T47D (cell line): ENCODE measurements around the gene TMC6.
A peak's percentile ranks its signal among the peaks of the same experiment; 100 is the strongest.

Source experiments
- DNase-seq, 2 experiments: peaks; one replicate each; pipeline versions ENCODE4 v3.0.0 to v3.0.0-alpha.2; 2011 to 2012; ENCODE audit warnings: low read depth in 1 of 2, low spot score in 1 of 2
- JUND ChIP-seq: IDR thresholded peaks from 2 replicates; pipeline ENCODE4 v1.6.1; 2012; ENCODE audit warnings: low read depth
- in situ Hi-C: cut with HindIII; loops from 2 replicates; pipeline ENCODE4 v1.10.0; 2016; ENCODE audit warnings: low sequenced_read_pairs, low pct_unique_long_range_greater_than_20kb

The TMC6 gene

DNA sequence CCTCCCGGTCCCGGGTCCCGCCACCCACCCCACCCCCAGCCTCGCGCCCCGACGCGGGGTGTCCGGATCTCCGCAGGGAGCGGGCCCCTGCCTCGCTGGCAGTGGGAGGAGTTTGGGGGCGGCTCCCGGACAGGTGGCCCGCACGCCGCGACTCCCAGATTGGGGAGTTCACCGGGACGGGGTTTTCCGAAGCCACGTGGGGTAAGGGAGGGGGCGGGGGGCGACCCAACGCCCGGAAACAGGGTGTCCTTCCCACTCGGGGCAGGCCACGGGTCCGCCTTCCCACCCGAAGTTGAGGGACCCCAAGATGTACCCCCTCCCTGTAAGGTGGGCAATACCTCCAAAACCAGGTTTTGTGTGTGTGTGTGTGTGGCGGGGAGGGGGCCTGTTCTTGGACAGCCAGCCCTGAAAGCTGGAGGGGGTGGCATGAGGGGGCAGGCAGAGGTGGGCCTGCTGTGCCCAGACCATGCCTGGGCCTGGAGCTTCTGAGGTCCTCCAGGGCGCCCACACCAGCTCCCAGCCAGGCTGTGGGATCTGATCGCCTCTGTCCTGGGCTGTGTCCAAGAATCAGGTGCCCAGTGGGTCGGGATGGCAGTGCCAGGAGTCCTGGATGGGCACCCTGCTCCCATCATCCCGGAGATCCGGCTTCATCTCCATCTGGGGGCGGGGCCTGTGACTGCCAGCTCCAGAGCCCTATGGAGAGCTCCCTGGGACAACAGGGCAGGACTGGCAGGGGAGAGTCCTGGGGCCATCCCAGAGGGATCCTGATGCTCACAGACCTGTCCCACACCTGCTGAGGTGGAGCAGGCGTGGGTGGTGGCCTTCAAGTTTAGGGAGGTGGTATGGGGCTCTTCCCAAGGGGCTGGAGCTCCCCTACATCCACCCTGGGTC is 40.6 kb upstream of the TMC6 start:
- no peak for TF ChIP-seq JUND
- in situ Hi-C loops = no loop called here
- peak; percentile 95 to 96 for DNase-seq

DNA sequence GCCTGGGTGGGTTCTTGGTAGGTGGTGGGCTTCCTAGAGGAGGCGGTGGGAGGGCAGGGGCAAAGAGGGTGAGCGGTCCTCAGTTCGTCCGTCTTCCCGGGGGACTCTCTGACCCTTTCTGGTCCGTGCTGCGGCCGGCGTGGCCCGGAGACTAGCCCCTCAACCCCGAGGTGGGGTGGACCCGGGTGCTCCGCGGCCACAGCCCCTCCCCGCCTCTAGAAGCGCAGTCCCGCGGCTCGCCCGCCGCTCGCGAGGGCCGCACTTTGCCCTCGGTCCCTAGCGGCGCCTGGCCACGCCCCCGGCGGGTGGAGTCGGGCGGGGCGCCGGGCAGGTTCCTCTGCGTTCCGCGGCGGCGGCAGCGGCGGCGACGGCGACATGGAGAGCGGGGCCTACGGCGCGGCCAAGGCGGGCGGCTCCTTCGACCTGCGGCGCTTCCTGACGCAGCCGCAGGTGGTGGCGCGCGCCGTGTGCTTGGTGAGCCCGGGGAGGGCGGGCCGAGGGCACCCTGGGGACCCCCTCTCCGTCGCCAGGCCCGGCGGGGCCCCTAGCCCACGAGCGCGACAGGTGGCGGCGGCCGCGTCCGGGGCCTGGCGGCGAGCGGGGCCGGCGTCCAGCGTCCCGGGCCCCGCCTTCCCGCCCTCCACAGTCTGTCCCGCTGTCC is 39.8 kb upstream of the TMC6 start, which contains the start of gene SYNGR2:
TSS of gene SYNGR2 (plus strand) at position 340 of the 661 bp plus-strand sequence. CDS start at position 376, 36 bp downstream.
- in situ Hi-C loops = no loop called here
- TF ChIP-seq JUND = no peak
- DNase-seq = peak; percentile 92 to 94

DNA sequence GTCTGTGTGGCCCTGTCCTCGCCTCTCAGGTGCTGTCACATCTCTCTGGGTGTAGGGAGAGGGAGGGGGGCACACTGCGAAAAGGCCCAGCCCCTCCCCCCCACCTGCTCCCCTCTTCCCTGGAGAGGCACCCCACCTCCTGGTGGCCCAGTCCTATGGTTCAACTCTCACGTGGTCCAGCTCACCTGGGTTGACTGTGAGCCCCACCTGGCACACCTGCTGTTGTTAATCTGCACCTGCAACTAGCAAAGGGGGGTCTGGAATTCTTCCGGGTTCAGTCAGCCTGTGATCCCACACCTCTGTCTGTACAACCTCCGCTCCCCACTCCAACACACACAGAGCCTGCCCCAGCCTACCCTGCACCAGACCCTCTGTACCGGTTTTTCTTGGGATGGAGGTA is 37.9 kb upstream of the TMC6 start:
- in situ Hi-C loops = no loop called here
- TF ChIP-seq JUND = no peak
- no peak for DNase-seq

DNA sequence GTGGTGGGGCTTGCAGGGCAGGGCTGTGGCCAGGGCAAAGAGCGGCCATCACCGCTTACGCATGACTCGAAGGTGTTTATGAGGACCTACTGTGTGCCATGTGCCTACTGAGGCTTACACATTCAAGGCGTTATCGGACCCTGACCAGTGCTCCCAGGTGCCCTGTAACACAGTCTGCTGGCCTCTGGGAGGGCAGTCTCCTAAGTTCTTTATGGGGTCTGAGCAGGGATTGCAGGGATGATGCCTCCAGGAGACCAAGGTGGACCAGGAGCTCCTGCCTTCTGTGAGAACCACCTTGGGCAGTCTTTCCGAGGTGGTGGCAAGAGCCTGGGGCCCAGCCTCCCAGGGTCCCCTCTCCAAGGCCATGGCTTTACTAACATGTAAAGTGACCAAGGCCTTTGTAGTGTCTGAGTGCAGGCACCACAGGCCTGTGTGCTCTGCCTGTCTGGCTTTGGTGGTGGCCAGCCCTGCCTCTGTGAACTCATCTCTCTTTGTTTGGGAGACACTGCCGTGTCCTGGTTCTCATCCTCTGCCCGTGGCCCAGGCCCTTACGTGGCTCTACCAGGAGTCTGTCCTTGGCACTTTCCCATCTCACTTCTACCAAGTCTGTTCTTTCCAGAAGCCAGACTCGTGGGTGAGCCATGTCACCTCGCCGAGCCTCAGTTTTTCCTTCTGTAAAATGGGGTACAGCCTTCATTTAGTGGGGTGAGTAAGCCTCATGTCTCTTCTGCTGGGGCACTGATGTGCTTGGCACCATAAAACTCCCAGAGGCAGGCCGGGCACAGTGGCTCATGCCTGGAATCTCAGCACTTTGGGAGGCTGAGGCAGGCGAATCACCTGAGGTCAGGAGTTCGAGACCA is 36.4 kb upstream of the TMC6 start:
- no peak for TF ChIP-seq JUND
- in situ Hi-C loops = no loop called here
- no peak for DNase-seq

DNA sequence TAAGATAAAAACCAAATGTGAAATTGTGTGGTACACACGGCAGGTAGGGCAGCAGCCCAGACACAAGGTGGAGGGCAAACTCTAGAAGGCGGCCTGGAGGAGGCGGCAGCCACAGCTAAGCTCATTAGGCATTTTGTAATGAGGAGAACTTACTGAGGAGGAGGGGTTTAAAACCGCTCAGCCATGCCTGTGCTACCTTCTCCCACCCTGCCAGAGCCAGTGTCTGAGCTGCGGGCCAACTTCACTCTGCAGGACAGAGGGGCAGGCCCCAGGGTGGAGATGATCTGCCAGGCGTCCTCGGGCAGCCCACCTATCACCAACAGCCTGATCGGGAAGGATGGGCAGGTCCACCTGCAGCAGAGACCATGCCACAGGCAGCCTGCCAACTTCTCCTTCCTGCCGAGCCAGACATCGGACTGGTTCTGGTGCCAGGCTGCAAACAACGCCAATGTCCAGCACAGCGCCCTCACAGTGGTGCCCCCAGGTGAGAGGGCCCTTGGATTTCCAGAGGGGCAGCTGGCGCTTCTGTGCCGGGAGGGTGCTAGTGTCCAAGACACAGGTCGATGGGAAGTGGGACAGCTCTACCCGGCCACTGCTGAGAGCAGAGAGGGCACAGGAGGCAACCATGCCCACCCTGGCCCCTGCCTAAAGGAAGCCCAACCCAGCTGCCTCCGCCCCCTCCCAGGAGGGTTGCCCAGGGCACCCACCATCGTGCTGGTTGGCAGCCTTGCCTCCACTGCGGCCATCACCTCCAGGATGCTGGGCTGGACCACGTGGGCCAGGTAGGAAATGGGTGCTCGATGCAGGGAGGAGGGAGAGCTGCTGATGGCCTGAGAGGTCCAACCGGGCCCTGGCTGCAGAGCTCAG is 35.6 kb upstream of the TMC6 start:
- no peak for TF ChIP-seq JUND
- in situ Hi-C loops = no loop called here

DNA sequence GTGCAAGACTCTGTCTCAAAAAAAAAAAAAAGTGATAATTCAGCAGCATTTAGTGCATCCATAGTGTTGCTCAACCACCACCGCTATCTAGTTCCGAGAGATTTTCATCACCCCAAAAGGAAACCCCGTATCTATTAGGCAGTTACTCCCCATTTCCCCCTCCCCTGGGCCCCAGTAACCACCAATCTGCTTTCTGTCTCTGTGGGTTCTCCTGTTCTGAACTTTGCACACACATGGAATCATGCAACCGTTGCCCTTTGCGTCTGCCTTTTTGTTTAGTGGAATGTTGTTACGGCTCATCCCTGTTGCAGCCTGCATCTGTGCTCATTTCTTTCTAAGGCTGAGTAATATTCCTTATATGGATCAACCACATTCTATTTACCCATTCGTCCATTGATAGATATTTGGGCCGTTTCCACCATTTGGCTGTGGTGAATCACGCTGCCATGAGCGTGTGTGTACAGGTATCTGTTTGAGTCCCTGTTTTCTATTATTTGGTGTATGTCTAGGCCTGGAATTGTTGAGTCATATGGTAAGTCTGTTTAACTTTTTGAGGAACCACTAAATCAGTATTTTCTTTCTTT is 31.1 kb upstream of the TMC6 start:
- in situ Hi-C loops = no loop called here
- no peak for DNase-seq
- no peak for TF ChIP-seq JUND

More for the DNA sequence above, 35.6 kb upstream of the TMC6 start:
- DNase-seq = no peak

DNA sequence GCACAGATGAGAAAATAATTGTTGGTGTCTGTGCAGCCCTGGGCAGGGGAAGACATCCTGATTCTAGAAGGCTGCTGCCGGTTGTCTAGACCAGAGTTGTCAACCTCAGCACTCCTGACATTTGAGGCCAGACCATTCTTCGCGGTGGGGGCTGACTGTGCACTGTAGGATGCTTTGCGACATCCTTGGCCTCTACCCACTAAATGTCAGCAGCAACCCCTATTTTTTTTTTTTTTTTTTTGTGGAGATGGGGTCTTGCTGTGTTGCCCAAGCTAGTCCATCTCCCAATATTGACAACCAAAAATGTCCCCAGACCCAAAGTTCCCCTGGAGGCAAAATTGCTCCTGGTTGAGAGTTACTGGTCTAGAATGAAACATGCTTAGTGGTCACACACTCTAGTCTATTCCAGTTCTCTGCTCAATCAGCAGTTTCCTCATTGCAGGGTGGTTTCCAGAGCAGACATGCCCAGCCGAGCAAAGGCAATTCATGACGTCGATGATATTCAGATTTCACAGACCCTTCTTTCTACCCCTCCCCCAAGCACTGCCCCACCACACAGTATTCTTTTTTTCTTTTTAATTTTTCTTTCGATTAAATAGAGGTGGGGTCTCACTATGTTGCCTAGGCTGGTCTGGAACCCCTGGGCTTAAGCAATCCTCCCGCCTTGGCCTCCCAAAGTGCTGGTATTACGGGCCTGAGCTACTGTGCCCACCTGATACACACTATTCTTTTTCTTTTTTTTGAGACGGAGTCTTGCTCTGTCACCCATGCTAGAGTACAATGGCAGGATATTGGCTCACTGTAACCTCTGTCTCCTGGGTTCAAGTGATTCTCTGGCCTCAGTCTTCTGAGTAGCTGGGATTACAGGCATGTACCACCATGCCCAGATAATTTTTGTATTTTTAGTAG is 26.6 kb upstream of the TMC6 start:
- in situ Hi-C loops = no loop called here
- DNase-seq = no peak

DNA sequence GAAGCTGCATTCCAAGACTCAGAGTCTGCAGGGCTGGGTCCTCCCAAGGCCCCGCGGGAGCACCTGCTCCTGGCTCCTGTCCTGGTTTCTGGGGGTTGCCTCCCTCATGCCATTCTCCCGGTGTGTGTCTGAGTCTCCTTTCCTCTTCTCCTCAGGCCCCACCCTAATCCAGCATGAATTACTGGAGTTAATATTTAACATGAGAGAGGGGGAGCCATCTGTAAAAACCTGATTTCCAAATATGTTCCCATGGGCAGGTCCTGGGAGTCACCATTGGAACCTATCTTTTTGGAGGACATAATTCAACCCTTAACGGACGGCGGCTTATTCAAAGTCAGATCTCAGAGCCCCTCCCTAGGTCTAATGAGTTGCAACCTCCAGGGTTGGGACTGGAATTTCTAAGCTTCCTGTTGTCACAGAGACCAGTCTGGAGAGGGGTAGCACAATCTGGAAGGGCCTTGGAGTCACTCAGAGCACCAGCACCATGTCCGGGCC is 23.0 kb upstream of the TMC6 start:
- in situ Hi-C loops = no loop called here
- DNase-seq = no peak
- TF ChIP-seq JUND = no peak

More for the DNA sequence above, 26.6 kb upstream of the TMC6 start:
- no peak for TF ChIP-seq JUND

DNA sequence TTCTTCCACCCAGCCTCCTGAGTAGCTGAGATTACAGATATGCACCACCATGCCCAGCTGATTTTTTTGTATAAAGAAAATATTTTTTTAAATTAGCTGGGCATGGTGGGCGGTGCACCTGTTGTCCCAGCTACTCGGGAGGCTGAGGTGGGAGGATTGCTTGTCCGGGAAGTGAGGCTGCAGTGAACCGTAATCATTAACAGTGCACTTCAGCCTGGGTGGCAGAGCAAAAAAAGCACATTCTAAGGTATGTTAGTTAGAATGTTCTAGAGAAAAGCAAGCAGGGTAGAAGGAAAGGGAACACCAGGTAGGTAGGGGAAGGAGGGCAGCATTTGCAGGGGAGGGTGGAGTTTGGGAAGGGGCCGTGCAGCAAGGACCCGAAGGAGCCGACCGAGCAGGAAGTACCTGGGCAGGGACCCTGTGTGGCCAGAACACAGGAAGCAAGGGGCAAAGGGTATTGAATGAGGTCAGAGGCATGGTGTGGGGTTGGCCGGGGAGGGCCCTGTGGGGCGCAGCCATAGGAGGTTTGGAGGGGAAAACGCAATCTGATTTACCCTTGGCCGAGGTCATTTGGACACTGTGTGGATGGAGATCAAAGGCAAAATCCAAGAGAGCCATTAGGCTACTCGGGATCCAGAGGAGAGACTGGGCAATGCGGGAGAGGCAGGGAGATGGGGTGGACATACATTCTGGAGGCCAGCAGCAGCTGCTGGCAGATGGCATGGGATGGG is 19.9 kb upstream of the TMC6 start:
- in situ Hi-C loops = no loop called here
- no peak for DNase-seq
- TF ChIP-seq JUND = no peak
